Measurements from ENCODE around the gene ACSM3. TPM values are rescaled to one million over a fixed set of nuclear protein-coding genes. Genes with fewer than 3 reads are reported as not detected.
A peak's percentile ranks its signal among the peaks of the same experiment; 100 is the strongest.

Gene ACSM3
- total and polyA plus RNA-seq, 10 of the 15 experiments (the other 5 are each of a cell fraction or from before 2014, with no cell fraction given): 4.9 to 21.0 (median 7.0) TPM

DNA sequence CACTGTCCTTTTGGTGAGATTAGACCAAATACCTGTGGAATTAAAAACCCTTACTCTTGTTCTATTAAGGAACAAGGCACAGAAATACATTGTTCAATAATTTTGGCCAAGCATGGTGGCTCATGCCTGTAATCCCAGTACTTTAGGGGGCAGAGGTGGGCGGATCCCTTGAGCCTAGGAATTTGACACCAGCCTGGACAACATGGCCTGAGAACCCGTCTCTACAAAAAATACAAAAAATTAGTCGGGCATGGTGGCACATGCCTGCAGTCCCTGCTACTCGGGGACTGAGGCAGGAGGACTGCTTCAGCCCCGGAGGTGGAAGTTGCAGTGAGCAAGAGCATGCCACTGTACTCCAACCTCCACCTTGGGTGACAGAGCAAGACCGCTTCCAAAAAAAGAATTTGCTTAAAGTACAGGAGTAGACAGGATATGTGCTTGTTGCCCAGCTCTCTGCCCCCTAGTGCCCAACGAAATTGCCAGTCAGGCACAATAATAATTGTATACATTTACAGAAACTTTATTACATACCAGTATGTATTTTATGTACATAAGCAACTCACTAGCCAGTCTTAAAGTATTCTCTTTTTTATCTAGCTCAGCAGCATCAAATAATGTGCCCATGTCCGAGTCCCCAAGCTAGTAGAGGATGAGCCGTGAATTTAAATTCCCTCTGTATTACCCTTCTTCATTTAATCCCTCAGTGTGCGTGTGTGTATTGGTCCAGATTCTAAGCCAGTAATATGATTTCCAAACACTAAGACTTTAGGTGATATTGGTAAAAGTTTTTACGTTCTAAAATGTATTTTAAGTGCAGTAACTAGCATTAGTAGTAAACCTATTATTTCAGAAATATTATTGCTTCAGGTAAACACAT lies 23.6 kb upstream of the ACSM3 start:
- ATAC-seq (peak; percentile 46), DNase-seq (ENCODE audit: low read depth, low spot score) (no peak), FAIRE-seq (no peak)
- H3K9me3 ChIP-seq (replicated peaks; ENCODE audit: control insufficient read depth, insufficient read depth, low read length): no peaks in the 10 kb centered on the region
- H3K27me3 ChIP-seq (replicated peaks in 1 of 2; ENCODE audit: control insufficient read depth in 2 of 2, insufficient read depth in 2 of 2, low read length in 1 of 2): no peaks in the 10 kb centered on the region
- H2AFZ ChIP-seq (ENCODE audit: control insufficient read depth, low read depth, low read length): no peak overlapping the region
- ChIA-PET RAD21 (ENCODE audit: unreplicated experiment) (interaction anchor here (1.1 to 2.4 kb wide), 3 partner anchors 63 to 138 kb away, joined by 4 to 7 read pairs (median 5); no protein-coding TSS in a partner anchor), CTCF (interaction anchor here (0.6 to 3.2 kb wide), 8 partner anchors 10 to 111 kb away, joined by 3 to 16 read pairs (median 4); no protein-coding TSS in a partner anchor), SMC1A (ENCODE audit: uncharacterized antibody, unreplicated experiment) (interaction anchor here (0.7 to 1.7 kb wide), 3 partner anchors 14 to 25 kb away, joined by 3 to 4 read pairs (median 4); partner anchors contain the start of gene ACSM3), POLR2A (interaction anchor here (1.3 to 1.6 kb wide), 2 partner anchors 24 to 66 kb away, joined by 4 to 7 read pairs; partner anchors contain the start of genes ACSM3, ERI2 and REXO5)
- H3K27ac ChIP-seq (ENCODE audit: control insufficient read depth, insufficient read depth): peak overlapping the region; percentile 58; the same call in 1 of the 2 replicates
- H3K4me1 ChIP-seq (ENCODE audit: control insufficient read depth, insufficient read depth, low read length): peaks cover 4% of the 10 kb centered on the region; the same call in 1 of the 2 replicates
- intact Hi-C loops (cut with micrococcal nuclease; ENCODE audit: unreplicated experiment): loop anchor here (2.0 kb wide), 1 partner anchor 67 kb away; the partner anchor contains the start of genes ERI2 and REXO5
- no TSS peak for BruUV-seq (replicated peaks)
- H3K9ac ChIP-seq (ENCODE audit: control insufficient read depth, insufficient read depth, low read length): peak overlapping the region; percentile 77
- in situ Hi-C loops (cut with MboI): no loop called here
- H4K20me1 ChIP-seq (ENCODE audit: control insufficient read depth, insufficient read depth): no peaks in the 10 kb centered on the region
- 17% methylated on average over 11 of the region's 11 CpGs for WGBS (ENCODE audit: insufficient coverage, insufficient replicate concordance, low lambda C conversion rate, missing lambda C conversion rate)
- H3K4me3 ChIP-seq: peak overlapping the region; percentile 96
- TF ChIP-seq ZNF217 (IDR thresholded peaks at IDR 0.05) (no peak), FOXK2 (IDR thresholded peaks at IDR 0.05) (no peak), CBFB (IDR thresholded peaks at IDR 0.05; ENCODE audit: low read depth) (no peak), MTA3 (IDR thresholded peaks at IDR 0.05; ENCODE audit: borderline replicate concordance, low read length) (no peak), HDGF (IDR thresholded peaks at IDR 0.05) (no peak)
- TF ChIP-seq, protein P1, sequence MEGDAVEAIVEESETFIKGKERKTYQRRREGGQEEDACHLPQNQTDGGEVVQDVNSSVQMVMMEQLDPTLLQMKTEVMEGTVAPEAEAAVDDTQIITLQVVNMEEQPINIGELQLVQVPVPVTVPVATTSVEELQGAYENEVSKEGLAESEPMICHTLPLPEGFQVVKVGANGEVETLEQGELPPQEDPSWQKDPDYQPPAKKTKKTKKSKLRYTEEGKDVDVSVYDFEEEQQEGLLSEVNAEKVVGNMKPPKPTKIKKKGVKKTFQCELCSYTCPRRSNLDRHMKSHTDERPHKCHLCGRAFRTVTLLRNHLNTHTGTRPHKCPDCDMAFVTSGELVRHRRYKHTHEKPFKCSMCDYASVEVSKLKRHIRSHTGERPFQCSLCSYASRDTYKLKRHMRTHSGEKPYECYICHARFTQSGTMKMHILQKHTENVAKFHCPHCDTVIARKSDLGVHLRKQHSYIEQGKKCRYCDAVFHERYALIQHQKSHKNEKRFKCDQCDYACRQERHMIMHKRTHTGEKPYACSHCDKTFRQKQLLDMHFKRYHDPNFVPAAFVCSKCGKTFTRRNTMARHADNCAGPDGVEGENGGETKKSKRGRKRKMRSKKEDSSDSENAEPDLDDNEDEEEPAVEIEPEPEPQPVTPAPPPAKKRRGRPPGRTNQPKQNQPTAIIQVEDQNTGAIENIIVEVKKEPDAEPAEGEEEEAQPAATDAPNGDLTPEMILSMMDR (IDR thresholded peaks at IDR 0.05 in 2 of 3, conservative IDR thresholded peaks at IDR 0.05 in 1 of 3; ENCODE audit: control insufficient read depth in 2 of 3, extremely low read depth in 1 of 3, insufficient read depth in 1 of 3, low read depth in 3 of 3, low read length in 3 of 3): peak; percentile 33 to 44 (median 34); a peak in 3 of 6 replicates
- TF ChIP-seq, protein P2, sequence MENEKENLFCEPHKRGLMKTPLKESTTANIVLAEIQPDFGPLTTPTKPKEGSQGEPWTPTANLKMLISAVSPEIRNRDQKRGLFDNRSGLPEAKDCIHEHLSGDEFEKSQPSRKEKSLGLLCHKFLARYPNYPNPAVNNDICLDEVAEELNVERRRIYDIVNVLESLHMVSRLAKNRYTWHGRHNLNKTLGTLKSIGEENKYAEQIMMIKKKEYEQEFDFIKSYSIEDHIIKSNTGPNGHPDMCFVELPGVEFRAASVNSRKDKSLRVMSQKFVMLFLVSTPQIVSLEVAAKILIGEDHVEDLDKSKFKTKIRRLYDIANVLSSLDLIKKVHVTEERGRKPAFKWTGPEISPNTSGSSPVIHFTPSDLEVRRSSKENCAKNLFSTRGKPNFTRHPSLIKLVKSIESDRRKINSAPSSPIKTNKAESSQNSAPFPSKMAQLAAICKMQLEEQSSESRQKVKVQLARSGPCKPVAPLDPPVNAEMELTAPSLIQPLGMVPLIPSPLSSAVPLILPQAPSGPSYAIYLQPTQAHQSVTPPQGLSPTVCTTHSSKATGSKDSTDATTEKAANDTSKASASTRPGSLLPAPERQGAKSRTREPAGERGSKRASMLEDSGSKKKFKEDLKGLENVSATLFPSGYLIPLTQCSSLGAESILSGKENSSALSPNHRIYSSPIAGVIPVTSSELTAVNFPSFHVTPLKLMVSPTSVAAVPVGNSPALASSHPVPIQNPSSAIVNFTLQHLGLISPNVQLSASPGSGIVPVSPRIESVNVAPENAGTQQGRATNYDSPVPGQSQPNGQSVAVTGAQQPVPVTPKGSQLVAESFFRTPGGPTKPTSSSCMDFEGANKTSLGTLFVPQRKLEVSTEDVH (IDR thresholded peaks at IDR 0.05; ENCODE audit: low read depth, partially characterized antibody): no peak
- TF ChIP-seq, protein P3, sequence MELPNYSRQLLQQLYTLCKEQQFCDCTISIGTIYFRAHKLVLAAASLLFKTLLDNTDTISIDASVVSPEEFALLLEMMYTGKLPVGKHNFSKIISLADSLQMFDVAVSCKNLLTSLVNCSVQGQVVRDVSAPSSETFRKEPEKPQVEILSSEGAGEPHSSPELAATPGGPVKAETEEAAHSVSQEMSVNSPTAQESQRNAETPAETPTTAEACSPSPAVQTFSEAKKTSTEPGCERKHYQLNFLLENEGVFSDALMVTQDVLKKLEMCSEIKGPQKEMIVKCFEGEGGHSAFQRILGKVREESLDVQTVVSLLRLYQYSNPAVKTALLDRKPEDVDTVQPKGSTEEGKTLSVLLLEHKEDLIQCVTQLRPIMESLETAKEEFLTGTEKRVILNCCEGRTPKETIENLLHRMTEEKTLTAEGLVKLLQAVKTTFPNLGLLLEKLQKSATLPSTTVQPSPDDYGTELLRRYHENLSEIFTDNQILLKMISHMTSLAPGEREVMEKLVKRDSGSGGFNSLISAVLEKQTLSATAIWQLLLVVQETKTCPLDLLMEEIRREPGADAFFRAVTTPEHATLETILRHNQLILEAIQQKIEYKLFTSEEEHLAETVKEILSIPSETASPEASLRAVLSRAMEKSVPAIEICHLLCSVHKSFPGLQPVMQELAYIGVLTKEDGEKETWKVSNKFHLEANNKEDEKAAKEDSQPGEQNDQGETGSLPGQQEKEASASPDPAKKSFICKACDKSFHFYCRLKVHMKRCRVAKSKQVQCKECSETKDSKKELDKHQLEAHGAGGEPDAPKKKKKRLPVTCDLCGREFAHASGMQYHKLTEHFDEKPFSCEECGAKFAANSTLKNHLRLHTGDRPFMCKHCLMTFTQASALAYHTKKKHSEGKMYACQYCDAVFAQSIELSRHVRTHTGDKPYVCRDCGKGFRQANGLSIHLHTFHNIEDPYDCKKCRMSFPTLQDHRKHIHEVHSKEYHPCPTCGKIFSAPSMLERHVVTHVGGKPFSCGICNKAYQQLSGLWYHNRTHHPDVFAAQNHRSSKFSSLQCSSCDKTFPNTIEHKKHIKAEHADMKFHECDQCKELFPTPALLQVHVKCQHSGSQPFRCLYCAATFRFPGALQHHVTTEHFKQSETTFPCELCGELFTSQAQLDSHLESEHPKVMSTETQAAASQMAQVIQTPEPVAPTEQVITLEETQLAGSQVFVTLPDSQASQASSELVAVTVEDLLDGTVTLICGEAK (IDR thresholded peaks at IDR 0.05; ENCODE audit: borderline replicate concordance): peak; percentile 27; the same call in 1 of the 2 replicates
- peaks cover 0 to 24% of the 10 kb centered on the region in 2 experiments; a peak in 2 of 4 replicates for H3K36me3 ChIP-seq (ENCODE audit: control insufficient read depth in 2 of 2, insufficient read depth in 2 of 2, low read length in 1 of 2)
- H3K79me2 ChIP-seq (ENCODE audit: control insufficient read depth, insufficient read depth, low read length): peaks cover 28% of the 10 kb centered on the region
- H3K4me2 ChIP-seq (ENCODE audit: control insufficient read depth, insufficient read depth): peak overlapping the region; percentile 75
